Heart right ventricle (tissue), 16 donors: ENCODE measurements around the gene CRYBA4. TPM values are rescaled to one million over a fixed set of nuclear protein-coding genes. Genes with fewer than 3 reads are reported as not detected.

ENCODE experiments used
- ATAC-seq, 8 donors: fragments of 200-7000 bp; cut with Tn5 transposase; one replicate each; pipeline ENCODE4 v1.9.1; 2020; ENCODE audit warnings: mild to moderate bottlenecking in 8 of 8, moderate library complexity in 8 of 8, moderate number of reproducible peaks in 1 of 8
- DNase-seq, 2 donors: peaks; one replicate each; pipeline ENCODE4 v3.0.0-alpha.2; 2020
- H3K27ac ChIP-seq, 10 donors: fragments of 200-600 bp; sonication (generic) in 2 of 10; one replicate each; pipeline versions ENCODE4 v1.5.0 to v1.8.0; 2020 to 2022; ENCODE audit warnings: mild to moderate bottlenecking in 3 of 10
- H3K27me3 ChIP-seq, 7 donors: fragments of 200-600 bp; one replicate each; pipeline ENCODE4 v1.8.0; 2021 to 2022; ENCODE audit warnings: mild to moderate bottlenecking in 2 of 7
- H3K36me3 ChIP-seq, 9 donors: fragments of 200-600 bp; sonication (generic) in 1 of 9; one replicate each; pipeline versions ENCODE4 v1.5.0 to v1.8.0; 2020 to 2022; ENCODE audit warnings: mild to moderate bottlenecking in 2 of 9
- H3K4me1 ChIP-seq, 9 donors: fragments of 200-600 bp; sonication (generic) in 1 of 9; one replicate each; pipeline versions ENCODE4 v1.5.0 to v1.8.0; 2020 to 2022; ENCODE audit warnings: mild to moderate bottlenecking in 4 of 9
- H3K4me3 ChIP-seq, 10 donors: fragments of 200-600 bp; sonication (generic) in 2 of 10; one replicate each; pipeline versions ENCODE4 v1.5.0 to v1.8.0; 2020 to 2022; ENCODE audit warnings: mild to moderate bottlenecking in 7 of 10, moderate library complexity in 2 of 10
- H3K9me3 ChIP-seq, 11 donors: fragments of 200-600 bp in 10 of 11; sonication (generic) in 2 of 11; one replicate each; pipeline versions ENCODE4 v1.5.0 to v1.8.0; 2013 to 2022; ENCODE audit warnings: mild to moderate bottlenecking in 2 of 11, control low read depth in 1 of 11, moderate library complexity in 1 of 11
- WGBS, 2 donors: extraction: QIAGEN DNeasy Blood & Tissue Kit; methylation state at CpG; one replicate each; pipeline ENCODE4 v1.1.7; 2013; ENCODE audit warnings: inconsistent platforms in 1 of 2; 5-methylcytosine and 5-hydroxymethylcytosine counted together
- intact Hi-C, 10 donors: fragments of 100-400 bp; cut with DNase I; formaldehyde crosslinking; loops; one replicate each; pipeline versions ENCODE4 v1.11.1 to v1.14.2; 2022
- polyA plus RNA-seq, 2 donors: library from polyadenylated mRNA; stranded (reverse); fragments of 200-250 nt; gene quantifications; one replicate each; pipeline ENCODE4 v1.2.3, GENCODE V29; 2013
- total RNA-seq, 10 donors: library from RNA; stranded (reverse); fragmentation: NEBNext Ultra II Directional in 3 of 10; extraction: Animal tissue kit (Norgen Biotek cat#: 25700) in 3 of 10; gene quantifications; one replicate each; pipeline versions ENCODE4 v1.2.1 to v1.2.4, GENCODE V29; 2021 to 2023
- TF ChIP-seq, protein P1 (sequence below), 9 donors: fragments of 200-600 bp; sonication (generic) in 2 of 9; IDR thresholded peaks; one replicate each; pipeline versions ENCODE4 v1.5.0 to v1.8.0; 2021 to 2022; ENCODE audit warnings: antibody characterized with exemption in 9 of 9, mild to moderate bottlenecking in 5 of 9, moderate library complexity in 1 of 9
- donor health status: Arrhythmogenic right ventricular cardiomyopathy.
- donor health status: ischemic (EF 13 %, LVEDD 7.1; RV severe dilation, severe dysfunction).
- donor health status: healthy with polysubstance abuse.
- donor health status: DM: no; HTN: yes; CAD: no.
- donor health status: DM: no; HTN: no; CAD: no.
- donor health status: ischemic (EF 25% LVEDD 6.9; RV normal size, moderate dysfunction).
- donor health status: ischemic (EF 25% LVEDD 5.7; RV mildly dilated, moderate dysfunction).
- donor health status: healthy.
- donor health status: DM: yes; HTN: yes; CAD: no.
- donor health status: Ischemic cardiomyopathy.
- donor health status: ischemic (EF 35%, LVEDD 5.7; RV mildly dilated, moderate dysfunction).
- donor health status: nonischemic (EF 11% LVEDD 7.7; RV severe dilation, severe dysfunction).
- donor health status: DM: yes; HTN: yes; CAD: no.
- donor health status: PGD.
- donor health status: ischemic (EF 29% LVEDD 5.4; RV normal size, mild dysfunction).
- donor health status: nonischemic (EF 23%, LVEDD 6.1; RV moderate dilation, normal function).

CRYBA4 gene
- total and polyA plus RNA-seq, 12 donors = 0.42 TPM; not detected in 11

DNA sequence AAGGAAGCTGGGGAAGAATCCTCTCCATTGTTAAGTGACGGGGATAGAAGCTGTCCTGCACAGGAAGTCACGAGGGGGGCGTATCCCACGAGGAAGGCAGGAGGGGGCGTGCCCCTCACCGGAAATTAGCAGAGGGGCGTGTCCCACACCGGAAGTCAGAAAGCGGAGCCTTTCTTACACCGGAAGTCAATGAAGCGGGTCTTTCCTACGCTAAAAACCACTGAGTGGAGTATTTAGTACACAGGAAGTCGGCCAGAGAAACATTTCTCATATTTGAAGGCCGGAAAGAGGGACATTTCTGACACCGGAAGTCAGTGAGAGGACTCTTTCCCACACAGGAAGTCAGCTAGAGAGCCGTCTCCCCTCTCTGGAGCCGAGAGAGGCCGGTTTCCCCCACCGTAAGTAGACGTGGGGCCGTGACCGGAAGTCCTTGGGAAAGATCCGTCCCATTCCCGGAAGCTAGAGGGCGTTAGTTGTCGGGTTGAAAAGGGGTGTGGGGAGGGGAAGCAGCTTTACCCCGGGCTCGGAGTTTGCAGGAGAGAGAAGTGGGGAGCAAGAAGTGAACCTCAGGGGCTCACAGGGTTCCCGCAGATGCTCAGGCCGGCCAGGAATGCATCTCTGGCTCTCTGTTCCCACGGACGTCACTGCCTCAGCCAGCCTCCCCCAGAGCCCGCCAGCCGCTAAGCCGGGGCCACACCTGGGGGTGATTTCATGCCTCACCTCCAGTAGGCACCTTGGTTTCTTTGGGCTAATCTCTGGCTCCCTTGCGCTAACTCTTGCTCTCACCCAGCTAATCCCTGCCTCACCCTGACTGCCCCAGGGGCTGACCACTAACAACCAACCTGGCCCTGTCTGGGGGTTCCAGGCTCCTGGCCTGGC is 51.1 kb downstream of the CRYBA4 start:
- DNase-seq (peak; percentile 88 to 93), ATAC-seq (peak; percentile 92 to 96 (median 94))
- Histone ChIP-seq H3K4me1 (peaks cover 8 to 49% (median 29%) of the 10 kb centered on the region in 9 donors), H3K27me3 (no peaks in the 10 kb centered on the region), H3K36me3 (no peaks in the 10 kb centered on the region), H3K27ac (peak overlapping the region; percentile 87 to 98 (median 98)), H3K9me3 (no peaks in the 10 kb centered on the region), H3K4me3 (peak overlapping the region; percentile 42 to 95 (median 84))
- 0 to 1% methylated on average over 36 of the region's 36 CpGs for WGBS, 2 donors
- TF ChIP-seq, protein P1, sequence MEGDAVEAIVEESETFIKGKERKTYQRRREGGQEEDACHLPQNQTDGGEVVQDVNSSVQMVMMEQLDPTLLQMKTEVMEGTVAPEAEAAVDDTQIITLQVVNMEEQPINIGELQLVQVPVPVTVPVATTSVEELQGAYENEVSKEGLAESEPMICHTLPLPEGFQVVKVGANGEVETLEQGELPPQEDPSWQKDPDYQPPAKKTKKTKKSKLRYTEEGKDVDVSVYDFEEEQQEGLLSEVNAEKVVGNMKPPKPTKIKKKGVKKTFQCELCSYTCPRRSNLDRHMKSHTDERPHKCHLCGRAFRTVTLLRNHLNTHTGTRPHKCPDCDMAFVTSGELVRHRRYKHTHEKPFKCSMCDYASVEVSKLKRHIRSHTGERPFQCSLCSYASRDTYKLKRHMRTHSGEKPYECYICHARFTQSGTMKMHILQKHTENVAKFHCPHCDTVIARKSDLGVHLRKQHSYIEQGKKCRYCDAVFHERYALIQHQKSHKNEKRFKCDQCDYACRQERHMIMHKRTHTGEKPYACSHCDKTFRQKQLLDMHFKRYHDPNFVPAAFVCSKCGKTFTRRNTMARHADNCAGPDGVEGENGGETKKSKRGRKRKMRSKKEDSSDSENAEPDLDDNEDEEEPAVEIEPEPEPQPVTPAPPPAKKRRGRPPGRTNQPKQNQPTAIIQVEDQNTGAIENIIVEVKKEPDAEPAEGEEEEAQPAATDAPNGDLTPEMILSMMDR (IDR thresholded peaks at IDR 0.05) = peak; percentile 10 to 82 (median 69)
- intact Hi-C loops = loop anchor here in 3 of 10 donors (10.0 kb wide), 1 partner anchor 1132 kb away; the partner anchor contains the start of gene MN1 (in 3 of the 3)

DNA sequence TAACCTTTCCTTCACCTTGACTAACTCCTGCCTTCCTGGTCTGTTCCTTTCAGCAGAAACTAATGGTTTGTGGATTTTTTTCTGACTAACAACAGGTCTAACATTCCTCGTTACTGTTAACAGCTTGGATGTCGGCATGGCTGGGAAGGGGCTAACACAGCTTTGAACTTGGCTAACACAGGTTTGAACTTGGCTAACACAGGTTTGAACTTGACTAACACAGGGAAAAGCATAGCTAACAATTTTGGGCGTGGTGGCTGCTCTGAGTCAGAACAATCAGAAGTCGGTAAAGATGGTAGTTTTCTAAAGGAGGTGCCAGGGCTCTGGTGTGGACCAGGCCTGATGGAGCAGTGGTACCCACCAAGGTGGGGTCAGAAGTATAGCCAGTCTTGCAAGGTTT is 51.7 kb downstream of the CRYBA4 start:
- Histone ChIP-seq H3K27me3 (no peaks in the 10 kb centered on the region), H3K4me3 (peak overlapping the region; percentile 42 to 95 (median 84)), H3K36me3 (no peaks in the 10 kb centered on the region), H3K4me1 (peaks cover 8 to 49% (median 29%) of the 10 kb centered on the region in 9 donors), H3K27ac (peak overlapping the region; percentile 87 to 98 (median 98)), H3K9me3 (no peaks in the 10 kb centered on the region)
- 26 to 37% methylated on average over 4 of the region's 4 CpGs for WGBS, 2 donors
- intact Hi-C loops = loop anchor here in 3 of 10 donors (10.0 kb wide), 1 partner anchor 1131 kb away; the partner anchor contains the start of gene MN1 (in 3 of the 3)
- TF ChIP-seq, protein P1 (IDR thresholded peaks at IDR 0.05) = no peak
- DNase-seq (no peak), ATAC-seq (no peak)

DNA sequence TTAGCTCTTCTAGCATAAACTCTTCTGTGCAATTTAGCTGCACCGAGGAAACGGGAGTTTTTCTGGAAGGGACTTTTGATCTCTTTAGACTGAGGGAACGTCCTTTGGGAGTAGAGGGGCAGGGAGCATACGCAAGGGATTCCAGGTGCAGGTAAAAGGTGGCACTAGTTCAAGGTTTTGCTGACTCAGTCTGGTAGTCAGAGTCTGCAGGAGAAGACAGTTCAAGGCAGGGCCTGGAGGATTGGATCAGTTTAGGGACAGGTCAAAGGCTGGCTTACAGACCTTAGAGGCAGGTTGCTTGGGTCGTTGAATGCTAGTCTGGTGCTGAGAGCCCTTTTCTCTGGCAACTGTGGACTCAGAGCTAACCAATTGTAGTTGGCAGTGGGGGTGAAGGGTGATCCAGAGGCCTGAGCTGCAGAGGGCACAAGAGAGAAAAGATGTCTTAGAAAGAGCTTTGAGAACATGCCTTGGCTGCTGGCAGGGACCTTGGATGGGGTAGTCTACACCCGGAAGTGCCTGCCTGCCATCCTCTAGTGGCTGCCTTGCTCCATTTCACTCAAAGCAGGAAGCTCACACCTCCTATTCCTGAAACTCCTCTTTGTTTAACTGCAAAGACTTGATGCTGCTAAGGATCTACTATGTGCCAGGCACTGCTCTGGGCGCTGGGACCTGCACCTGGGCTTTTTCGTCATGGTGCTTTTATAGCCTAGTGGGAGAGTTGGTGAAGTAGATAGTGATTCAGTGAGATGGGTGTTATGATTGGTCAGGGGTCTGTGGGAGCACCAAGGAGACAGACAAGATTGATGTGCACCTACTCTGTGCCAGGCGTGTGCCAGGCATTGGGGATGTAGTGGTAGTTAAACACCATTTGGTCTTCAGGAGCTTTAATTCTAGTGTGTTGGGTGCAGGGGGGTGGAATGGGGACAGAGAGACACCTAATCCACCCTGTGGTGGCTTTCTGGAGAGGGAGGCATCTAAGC is 52.7 kb downstream of the CRYBA4 start:
- TF ChIP-seq, protein P1 (IDR thresholded peaks at IDR 0.05) = no peak
- H3K9me3 ChIP-seq = no peaks in the 10 kb centered on the region
- peaks cover 8 to 49% (median 31%) of the 10 kb centered on the region in 9 donors for H3K4me1 ChIP-seq
- H3K27me3 ChIP-seq = no peaks in the 10 kb centered on the region
- H3K4me3 ChIP-seq = peak overlapping the region in 6 of 10 donors; percentile 82 to 95 (median 86)
- H3K36me3 ChIP-seq = no peaks in the 10 kb centered on the region
- intact Hi-C loops = loop anchor here in 3 of 10 donors (10.0 kb wide), 1 partner anchor 1130 kb away; the partner anchor contains the start of gene MN1 (in 3 of the 3)
- WGBS, 2 donors = 84 to 85% methylated on average over 9 of the region's 9 CpGs
- ATAC-seq (no peak), DNase-seq (no peak)
- H3K27ac ChIP-seq = peak overlapping the region in 5 of 10 donors; percentile 95 to 98 (median 98)
